ENCODE data around the gene ARHGEF28.

- TF ChIP-seq CTCF (IDR thresholded peaks at IDR 0.05) (no peak), POLR2A (IDR thresholded peaks at IDR 0.05) (no peak)
Observed at GRCh38 chr5:73896668-73897067, 270.7 kb downstream of the ARHGEF28 start.

Measured in upper lobe of left lung (tissue), 4 donors.